ENCODE data around the gene GSTM4.
"Not testable (repeated sequence)": the region's sequence is repeated elsewhere in the genome, so short reads cannot be mapped to it uniquely, and the experiment has no call there.

The GSTM4 gene

DNA sequence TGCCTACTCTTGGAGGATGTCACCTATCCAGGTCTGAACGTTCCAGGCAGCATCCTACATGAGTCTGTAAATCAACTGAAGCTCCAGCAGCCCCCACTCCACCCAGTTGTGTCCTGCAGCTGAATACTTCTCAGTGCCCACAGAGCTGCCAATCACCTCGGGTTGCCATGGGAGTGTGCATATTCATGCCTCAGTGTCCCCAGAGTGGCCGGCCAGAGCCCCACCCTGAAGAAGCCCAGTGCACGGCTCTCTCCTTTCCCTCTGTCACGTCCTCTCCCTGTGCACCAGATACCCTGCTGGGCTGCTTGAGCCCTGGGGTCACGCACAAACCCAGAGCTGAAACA, 16.1 kb upstream of the GSTM4 start:
- no peak for DNase-seq

DNA sequence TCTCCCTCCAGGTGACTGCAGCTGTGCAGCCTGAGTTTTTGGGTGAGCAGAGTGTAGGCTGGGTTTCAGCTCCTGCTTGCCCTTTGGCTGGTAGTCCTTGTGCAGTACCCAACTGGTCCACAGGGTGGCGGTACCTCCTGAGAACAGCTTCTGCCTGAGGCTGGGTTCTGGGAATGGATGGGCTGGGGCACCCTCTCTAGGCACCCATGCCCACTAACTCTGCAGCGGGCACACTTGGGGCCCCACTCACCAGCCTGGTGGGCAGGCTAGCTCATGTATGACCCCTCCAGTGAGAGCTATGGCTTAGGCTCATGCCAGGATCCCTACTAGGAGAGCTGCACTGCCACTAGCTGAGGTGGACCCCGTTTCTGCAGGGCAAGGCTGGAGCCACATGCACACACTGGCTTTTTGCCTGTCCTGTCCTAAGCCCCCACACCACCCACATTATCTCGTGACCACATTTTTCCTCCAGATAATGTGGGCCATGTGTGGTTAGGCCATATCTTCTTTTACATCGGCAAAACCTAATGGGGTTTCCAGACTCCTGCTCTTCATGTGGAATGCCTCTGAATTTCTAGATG, 15.5 kb upstream of the GSTM4 start:
- DNase-seq: peak; percentile 60 to 78 (median 67)

GRCh38 chr1:109641078-109641740, 14.7 kb upstream of the GSTM4 start:
- no peak for DNase-seq

DNA sequence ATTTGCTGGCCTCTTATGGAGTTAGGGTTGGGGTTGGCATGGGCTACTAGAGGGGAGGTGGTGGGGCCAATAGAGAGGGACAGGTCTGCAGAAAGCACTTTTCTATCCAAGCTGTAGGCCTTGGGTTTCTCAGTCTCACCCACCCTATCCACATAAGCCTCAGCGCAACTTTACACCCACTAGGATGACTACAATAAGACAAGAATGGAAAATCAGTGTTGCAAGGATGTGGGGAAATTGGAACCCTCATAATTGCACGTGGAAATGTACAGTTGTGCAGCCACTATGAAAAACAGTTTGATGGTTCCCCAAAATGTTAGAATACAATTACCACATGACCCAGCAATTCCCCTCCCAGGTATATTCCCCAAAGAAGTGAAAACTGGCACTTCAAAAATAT, 14.0 kb upstream of the GSTM4 start:
- DNase-seq: no peak

- DNase-seq: no peak
Measured at GRCh38 chr1:109642626-109643025, 13.3 kb upstream of the GSTM4 start.

DNA sequence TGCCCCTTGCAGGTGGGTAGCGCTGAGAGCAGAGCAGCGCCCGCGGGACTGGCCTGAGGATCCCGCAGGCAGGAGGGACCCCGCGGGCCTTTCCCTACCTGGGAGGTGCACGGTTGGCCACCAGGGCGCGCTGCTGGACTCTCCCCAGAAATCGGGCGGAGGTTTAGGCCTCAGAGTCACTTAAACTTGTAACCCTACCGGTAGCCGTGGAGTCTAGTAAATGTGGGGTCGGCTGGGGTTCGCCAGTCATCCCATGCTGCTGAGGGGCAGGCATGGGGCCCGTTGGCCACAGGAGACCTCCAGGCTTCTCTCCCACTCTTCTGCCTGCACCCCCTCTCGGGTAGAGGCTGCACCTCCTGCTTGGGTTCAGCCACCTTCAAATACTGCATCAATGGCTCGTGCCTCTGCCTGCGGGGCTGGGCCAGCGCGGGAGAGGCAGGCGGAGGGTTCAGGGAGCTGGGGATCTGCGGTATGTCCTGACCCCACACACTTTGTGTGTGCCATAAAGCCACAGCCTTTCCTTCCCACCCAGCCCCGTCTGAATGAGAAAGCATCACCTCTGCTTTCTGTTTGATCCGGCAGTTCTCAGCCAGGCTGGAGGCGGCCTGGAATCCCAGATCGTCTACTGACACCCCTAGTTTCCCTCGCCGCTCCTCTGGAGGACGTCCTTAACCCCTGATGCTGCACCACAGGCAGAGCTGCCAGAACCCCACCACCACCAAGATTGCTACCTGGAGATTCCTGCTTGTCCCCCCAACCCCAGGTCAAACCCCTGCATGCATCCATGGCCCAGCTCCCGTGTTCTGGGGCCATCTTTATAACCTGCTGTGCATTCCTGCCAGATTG, 12.3 kb upstream of the GSTM4 start:
- DNase-seq: peak in 2 of 3 experiments; percentile 11 to 80

DNA sequence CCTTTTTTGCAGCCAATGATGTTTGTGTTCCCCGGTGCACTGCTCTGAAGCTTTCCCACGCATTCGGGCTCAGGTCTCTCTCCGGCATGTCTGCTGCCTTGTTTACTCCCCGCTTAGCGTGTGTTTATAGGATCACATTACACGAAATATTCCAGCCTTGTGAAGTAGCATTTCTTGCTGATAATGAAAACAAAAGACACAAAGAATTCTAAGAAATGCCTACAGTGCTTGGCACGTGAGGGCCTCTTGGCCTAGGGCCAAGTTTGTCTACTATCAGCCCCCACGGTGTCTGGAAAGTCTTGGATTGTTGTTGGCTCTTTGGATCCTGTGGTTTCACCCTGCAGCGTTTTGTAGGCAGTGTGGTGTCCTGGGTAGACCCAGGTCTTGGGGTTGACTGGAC, 11.2 kb upstream of the GSTM4 start:
- DNase-seq: no peak

DNA sequence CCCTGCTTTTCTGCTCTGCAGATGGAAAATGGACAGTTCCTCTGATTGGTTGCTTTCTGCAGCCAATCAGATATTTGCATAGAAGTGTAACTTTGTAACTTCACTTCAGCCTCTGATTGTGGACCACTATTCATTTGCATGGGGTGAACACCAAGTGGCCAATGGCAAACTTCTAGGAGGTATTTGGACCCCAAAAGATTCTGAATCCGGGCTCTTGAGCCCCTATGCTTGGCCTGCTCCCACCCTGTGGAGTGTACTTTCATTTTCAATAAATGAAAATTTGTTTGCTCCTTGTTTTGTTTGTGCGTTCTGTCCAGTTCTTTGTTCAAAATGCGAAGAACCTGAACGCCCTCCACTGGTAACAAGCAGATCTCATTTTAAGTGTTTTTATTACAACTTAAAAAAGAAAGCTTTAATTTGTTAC, 6.4 kb upstream of the GSTM4 start:
- DNase-seq: peak in 1 of 3 experiments; percentile 58

DNA sequence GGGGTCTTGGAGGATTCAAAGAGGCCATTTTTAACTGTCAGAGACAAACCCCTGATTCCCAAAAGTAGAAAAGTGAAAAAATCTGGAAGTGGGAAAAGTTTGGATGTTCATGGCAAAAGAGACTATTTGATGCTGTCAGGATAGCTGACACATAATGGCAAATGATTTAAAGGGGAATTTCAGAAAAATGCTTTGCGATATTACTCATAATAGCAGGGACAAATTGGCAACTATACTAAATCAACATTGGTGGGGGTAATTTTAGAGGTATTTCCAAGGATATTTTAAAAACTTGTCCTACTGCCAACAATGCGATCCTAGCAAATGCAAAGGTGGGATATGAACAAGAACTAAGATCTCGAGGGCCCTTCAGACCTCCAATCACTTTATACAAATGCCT, 5.3 kb upstream of the GSTM4 start:
- DNase-seq: no peak

GRCh38 chr1:109652402-109652801, 3.5 kb upstream of the GSTM4 start:
- DNase-seq: no peak

- no peak for DNase-seq
Measured at GRCh38 chr1:109653306-109653705, 2.6 kb upstream of the GSTM4 start.

DNA sequence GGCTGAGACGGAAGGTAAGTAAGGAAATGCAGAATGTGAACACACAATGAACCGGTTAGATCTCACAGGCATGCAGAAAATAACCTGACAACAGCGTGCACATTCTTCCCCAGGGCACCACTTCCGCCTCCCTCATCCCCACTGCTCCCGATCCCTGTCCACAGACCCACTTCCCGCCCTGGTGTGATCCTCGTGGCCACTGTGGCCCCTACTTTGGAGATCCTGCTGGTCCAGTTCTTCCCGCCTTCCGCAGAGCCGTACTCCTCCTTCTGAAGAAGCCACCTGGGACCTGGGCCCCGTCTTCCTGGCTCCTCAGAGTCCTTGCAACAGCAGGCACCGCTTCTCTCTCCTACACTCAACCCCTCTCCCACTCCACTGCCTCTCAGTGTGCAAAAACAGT, 1.4 kb upstream of the GSTM4 start:
- no peak for DNase-seq

- DNase-seq: no peak
Measured at GRCh38 chr1:109657395-109657794, 1.5 kb downstream of the GSTM4 start.

- DNase-seq: no peak
Measured at GRCh38 chr1:109657970-109658369, 2.1 kb downstream of the GSTM4 start.

DNA sequence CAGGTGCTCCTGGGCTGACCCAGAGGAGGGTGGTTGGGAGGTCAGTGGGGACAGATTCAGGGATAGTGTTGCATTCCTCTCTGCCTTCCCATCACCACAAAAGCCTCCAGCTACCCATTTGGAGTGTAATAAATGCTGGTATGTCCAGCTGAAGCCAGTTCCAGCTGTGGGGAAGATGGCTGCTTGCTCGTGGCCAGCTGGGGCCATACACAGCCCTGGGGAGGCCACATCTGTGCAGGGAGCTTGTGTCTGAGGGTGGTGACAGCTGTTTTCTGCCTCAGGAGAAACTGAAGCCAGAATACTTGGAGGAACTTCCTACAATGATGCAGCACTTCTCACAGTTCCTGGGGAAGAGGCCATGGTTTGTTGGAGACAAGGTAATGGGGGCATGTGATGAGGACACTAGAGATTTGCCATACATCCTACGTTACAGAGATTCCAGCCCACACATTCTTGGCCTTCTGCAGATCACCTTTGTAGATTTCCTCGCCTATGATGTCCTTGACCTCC, 2.7 kb downstream of the GSTM4 start:
- DNase-seq: no peak

DNA sequence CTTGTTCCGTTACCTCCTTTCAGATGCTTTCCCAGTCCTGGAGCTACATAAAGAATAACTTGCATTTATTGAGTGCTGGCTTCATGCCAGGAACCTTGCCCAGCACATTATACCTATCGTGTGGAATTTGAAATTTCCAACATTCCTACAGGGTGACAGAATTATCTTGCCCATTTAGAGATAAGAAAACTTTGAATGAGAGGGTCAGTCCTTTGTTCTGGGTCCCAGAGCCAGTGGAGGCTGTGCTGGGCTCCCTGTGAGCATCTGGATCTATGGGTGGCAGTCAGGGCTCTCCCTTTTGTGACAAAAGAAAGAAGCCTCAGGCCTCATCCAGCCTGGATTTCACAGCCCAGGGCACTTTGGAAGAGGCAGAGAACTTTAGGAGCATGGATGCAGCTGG, 3.2 kb downstream of the GSTM4 start:
- DNase-seq: no peak

DNA sequence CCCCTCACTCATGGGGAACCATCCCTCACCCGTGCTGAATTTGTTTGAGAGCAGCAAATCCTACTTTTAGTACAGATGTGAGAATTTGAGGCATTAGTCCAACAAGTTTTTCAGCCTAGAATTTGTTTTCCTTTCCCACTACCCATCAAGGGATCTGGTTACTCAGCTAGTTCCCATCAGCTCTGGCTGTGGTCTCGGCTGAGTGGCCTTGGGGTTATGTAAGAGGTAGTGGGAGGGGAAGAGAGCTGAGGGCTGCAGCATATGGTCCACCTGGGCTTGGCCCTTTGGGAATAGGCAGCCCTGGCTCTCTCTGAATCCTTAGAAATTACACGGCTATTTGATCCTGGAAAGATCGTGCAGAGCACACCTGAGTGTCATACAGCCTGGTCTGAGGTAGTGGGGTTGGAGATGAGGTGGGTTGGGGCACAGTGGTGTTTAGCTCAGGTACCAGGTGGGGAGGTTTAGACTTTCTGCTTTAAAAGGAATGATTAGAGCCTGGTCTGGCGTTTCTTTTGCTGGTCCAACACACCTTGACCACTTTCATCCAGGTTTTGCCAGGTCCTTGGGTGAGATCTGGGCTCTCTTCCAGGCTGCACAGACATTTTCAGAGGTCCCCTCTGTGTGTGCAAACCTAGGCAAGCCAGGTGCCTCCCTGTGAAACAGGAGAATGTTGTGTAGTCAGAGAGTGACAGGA, 4.2 kb downstream of the GSTM4 start:
- DNase-seq: peak in 1 of 3 experiments; percentile 95

- DNase-seq: not testable (repeated sequence)
Measured at GRCh38 chr1:109660691-109661026, 4.8 kb downstream of the GSTM4 start.

GRCh38 chr1:109661391-109661790, 5.5 kb downstream of the GSTM4 start:
- DNase-seq: no peak

- no peak for DNase-seq
Measured at GRCh38 chr1:109664671-109665070, 8.8 kb downstream of the GSTM4 start.

- DNase-seq: no peak
Measured at GRCh38 chr1:109667452-109668122, 11.7 kb downstream of the GSTM4 start, which contains the start of gene GSTM2. GSTM2 (plus strand) TSS chr1:109668057; CDS start chr1:109668116, 59 bp downstream.

DNA sequence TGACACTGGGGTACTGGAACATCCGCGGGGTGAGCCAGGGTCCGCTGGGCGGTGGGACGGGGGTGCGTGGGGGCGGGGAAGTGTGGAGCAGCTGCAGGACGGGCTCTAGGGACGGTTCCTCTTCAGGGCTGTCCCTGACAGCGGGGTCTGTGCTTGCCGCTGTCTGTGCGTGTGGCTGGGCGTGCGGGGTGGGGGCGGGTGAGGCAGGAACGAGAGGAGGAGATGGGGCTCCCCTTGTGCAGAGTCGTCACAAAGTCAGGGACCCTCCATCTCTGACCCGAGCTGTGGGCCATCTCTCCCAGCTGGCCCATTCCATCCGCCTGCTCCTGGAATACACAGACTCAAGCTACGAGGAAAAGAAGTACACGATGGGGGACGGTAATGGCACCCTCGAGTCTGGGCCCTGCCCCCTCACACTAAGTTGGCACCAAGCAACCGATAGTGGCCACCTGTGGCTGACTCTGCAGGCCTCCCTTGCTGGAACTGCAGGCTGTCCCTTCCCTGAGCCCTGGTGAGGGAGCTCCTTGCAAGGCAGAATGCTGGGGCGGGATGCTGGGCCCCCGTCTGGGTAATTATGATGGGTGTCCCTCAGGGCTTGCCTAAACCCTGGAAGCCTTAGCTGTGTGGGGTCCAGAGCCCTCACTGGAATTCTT, 12.3 kb downstream of the GSTM4 start:
- DNase-seq: no peak
